Measurements from ENCODE around the gene SIRT3.

GRCh38 chr11:199782-200181 is 36.4 kb downstream of the SIRT3 start:
- TF ChIP-seq CTCF (IDR thresholded peaks at IDR 0.05) (no peak), POLR2AphosphoS5 (IDR thresholded peaks at IDR 0.05) (no peak), POLR2A (IDR thresholded peaks at IDR 0.05) (no peak), EP300 (IDR thresholded peaks at IDR 0.05) (no peak)
